Suppressor macrophage treated with lipopolysaccharide for 1 hour (primary cell): ENCODE results near the gene HSF2.
"Not testable (repeated sequence)": the region's sequence is repeated elsewhere in the genome, so short reads cannot be mapped to it uniquely, and the experiment has no call there.

Source experiments
- DNase-seq, 3 donors: peaks; one replicate each; pipeline ENCODE4 v3.0.0-alpha.2; 2020 to 2022

Gene HSF2

GRCh38 chr6:122455116-122455515, 55.7 kb downstream of the HSF2 start:
- not testable (repeated sequence) for DNase-seq

GRCh38 chr6:122458087-122458486, 58.6 kb downstream of the HSF2 start:
- no peak for DNase-seq

DNA sequence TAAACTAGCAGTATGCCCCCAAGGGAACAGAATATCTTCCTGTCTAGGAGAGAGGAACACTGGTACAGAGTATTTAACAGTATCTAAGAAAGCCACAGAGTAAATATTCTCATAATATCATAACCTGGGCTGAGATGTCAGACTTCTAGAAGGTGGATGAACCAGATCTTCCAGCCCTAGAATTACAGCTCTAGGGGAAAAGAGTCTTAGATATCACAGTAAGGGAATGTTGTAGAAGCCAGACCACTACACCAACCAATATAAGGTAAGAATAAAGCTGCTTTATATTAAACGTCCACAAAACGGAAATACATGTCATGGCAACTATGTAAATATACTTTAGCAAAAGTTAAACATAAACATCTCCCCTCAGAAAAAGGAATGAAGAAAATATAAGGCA, 59.8 kb downstream of the HSF2 start:
- no peak for DNase-seq

- not testable (repeated sequence) for DNase-seq
These were observed 60.5 kb downstream of the HSF2 start for GRCh38 chr6:122459865-122460416.

GRCh38 chr6:122461885-122462284, 62.4 kb downstream of the HSF2 start:
- DNase-seq, result no peak

DNA sequence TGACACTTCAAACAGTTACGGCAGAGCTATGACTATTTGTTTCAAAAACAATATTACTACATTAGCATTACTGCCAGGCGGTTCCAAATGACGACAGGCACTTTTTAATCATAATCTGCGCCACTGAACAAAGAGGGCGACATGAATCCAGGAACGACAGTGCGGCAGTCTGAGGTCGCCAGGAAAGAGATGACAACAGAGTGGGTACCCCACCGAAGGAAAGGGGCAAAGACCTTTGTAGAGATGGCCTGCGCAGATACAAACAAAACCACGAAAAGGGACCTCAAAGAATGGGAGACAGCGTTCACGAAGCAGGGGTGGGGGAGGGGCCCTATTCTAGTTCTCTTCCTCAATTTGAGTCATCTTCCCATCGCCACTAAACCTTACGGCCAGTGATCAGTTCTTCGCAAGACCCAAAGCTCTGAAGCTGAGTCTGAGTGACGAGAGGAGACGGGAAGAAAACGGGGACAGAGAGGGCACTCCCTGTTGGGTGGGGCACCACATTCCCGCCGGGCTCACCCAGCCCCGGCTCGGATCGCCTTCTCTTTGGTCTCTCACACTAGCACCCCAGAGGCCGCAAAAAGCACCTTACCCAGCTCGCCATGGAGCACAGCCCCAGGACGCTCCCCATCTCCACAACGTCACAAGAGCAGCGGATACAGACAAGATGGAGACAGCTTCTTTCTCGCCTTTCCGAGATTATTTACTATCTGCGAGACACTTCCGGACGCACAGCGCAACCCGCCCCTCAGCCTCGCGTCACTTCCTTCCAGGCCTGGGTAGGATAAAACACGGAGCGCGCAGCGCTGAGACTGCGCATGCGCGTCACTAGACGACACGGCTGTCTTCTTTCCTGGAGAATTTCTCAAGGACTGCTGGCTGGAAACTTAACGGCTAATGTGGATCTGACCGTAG, 71.9 kb downstream of the HSF2 start, which contains the start of gene SERINC1:
Gene SERINC1, minus strand, starts transcription at position 701 of the 915 bp plus-strand sequence. Its CDS starts 70 bp downstream, at position 631.
- peak; percentile 97 for DNase-seq

DNA sequence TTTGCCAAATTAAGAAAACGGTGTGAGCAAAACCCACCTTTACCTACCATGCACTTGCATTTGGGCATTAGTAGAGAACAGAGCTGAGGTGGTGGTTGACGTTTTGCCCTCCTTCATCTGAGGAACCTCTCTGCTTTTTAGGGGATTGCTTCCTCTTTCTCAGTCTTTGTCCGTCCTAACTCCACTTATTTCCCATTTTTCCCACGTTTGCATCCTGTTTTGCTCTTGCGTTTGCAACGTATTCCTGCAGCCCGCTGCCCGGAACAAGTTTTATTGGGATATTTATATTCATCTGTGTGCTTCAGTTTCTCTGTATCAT, 72.5 kb downstream of the HSF2 start:
- DNase-seq, result no peak

GRCh38 chr6:122476131-122476530, 76.7 kb downstream of the HSF2 start:
- peak; percentile 29 to 64 (median 63) for DNase-seq

- DNase-seq, result no peak
These were observed 83.3 kb downstream of the HSF2 start for GRCh38 chr6:122482750-122483080.
